Endothelial cell (in vitro differentiated cells): ENCODE measurements around the gene DAPK1. TPM values are rescaled to one million over a fixed set of nuclear protein-coding genes. Genes with fewer than 3 reads are reported as not detected.
A peak's percentile ranks its signal among the peaks of the same experiment; 100 is the strongest.

Experiments used
- DNase-seq: peaks from one replicate; pipeline ENCODE4 v3.0.0; 2021; ENCODE audit warnings: low spot score
- H3K27ac Mint-ChIP-seq: one replicate; pipeline ENCODE4 v1.8.0; 2021; ENCODE audit warnings: mixed read lengths, inconsistent platforms; ENCODE audit not compliant: unreplicated experiment
- H3K27me3 Mint-ChIP-seq: one replicate; pipeline ENCODE4 v1.8.0; 2021; ENCODE audit warnings: mild to moderate bottlenecking, moderate library complexity, mixed read lengths, inconsistent platforms; ENCODE audit not compliant: unreplicated experiment
- H3K36me3 Mint-ChIP-seq: one replicate; pipeline ENCODE4 v1.8.0; 2021; ENCODE audit warnings: mild to moderate bottlenecking, low read depth, mixed read lengths, inconsistent platforms; ENCODE audit not compliant: unreplicated experiment
- H3K4me1 Mint-ChIP-seq: one replicate; pipeline ENCODE4 v1.8.0; 2021; ENCODE audit warnings: mild to moderate bottlenecking, mixed read lengths, inconsistent platforms; ENCODE audit not compliant: unreplicated experiment
- H3K4me3 Mint-ChIP-seq: one replicate; pipeline ENCODE4 v1.8.0; 2021; ENCODE audit warnings: mild to moderate bottlenecking, mixed read lengths, inconsistent platforms; ENCODE audit not compliant: unreplicated experiment
- H3K9me3 Mint-ChIP-seq: one replicate; pipeline ENCODE4 v1.8.0; 2021; ENCODE audit warnings: mixed read lengths, inconsistent platforms; ENCODE audit not compliant: unreplicated experiment
- CTCF ChIP-seq: fragments of 200-600 bp; sonication (generic); IDR thresholded peaks from one replicate; pipeline ENCODE4 v1.5.0; 2021; ENCODE audit warnings: antibody characterized with exemption; ENCODE audit not compliant: unreplicated experiment
- total RNA-seq: library from RNA; stranded (reverse); fragmentation: NEBNext Ultra II Directional; extraction: Animal tissue kit (Norgen Biotek cat#: 25700); gene quantifications from one replicate; pipeline ENCODE4 v1.2.1, GENCODE V29; 2021; ENCODE audit not compliant: unreplicated experiment

Gene DAPK1
- total RNA-seq, 1 donor from 2014 or later = 36.8 TPM

GRCh38 chr9:87603854-87604490 lies 106.3 kb downstream of the DAPK1 start:
- no peak for TF ChIP-seq CTCF
- Mint-ChIP-seq H3K27ac (no peak overlapping the region), H3K4me3 (no peak overlapping the region), H3K27me3 (peaks cover 4% of the 10 kb centered on the region), H3K9me3 (no peaks in the 10 kb centered on the region), H3K36me3 (peaks cover 11% of the 10 kb centered on the region), H3K4me1 (peaks cover 15% of the 10 kb centered on the region)
- DNase-seq = no peak

GRCh38 chr9:87604886-87605588 lies 107.4 kb downstream of the DAPK1 start:
- Mint-ChIP-seq H3K27me3 (peaks cover 9% of the 10 kb centered on the region), H3K4me3 (no peak overlapping the region), H3K4me1 (peaks cover 15% of the 10 kb centered on the region), H3K27ac (no peak overlapping the region), H3K9me3 (no peaks in the 10 kb centered on the region), H3K36me3 (peaks cover 11% of the 10 kb centered on the region)
- DNase-seq = no peak
- no peak for TF ChIP-seq CTCF

GRCh38 chr9:87605676-87606075 lies 108.0 kb downstream of the DAPK1 start:
- DNase-seq = no peak
- Mint-ChIP-seq H3K4me3 (no peak overlapping the region), H3K36me3 (peaks cover 11% of the 10 kb centered on the region), H3K27me3 (peaks cover 9% of the 10 kb centered on the region), H3K9me3 (no peaks in the 10 kb centered on the region), H3K27ac (no peak overlapping the region), H3K4me1 (peaks cover 15% of the 10 kb centered on the region)
- TF ChIP-seq CTCF = no peak

- no peak for TF ChIP-seq CTCF
- H3K9me3 Mint-ChIP-seq = no peaks in the 10 kb centered on the region
- DNase-seq = no peak
- peaks cover 9% of the 10 kb centered on the region for H3K27me3 Mint-ChIP-seq
- H3K36me3 Mint-ChIP-seq = peaks cover 11% of the 10 kb centered on the region
- peak overlapping the region; percentile 57 for H3K27ac Mint-ChIP-seq
- peaks cover 15% of the 10 kb centered on the region for H3K4me1 Mint-ChIP-seq
- H3K4me3 Mint-ChIP-seq = no peak overlapping the region
These were observed 109.3 kb downstream of the DAPK1 start for GRCh38 chr9:87606841-87607521.

GRCh38 chr9:87607859-87608258 lies 110.2 kb downstream of the DAPK1 start:
- H3K4me1 Mint-ChIP-seq = peaks cover 15% of the 10 kb centered on the region
- no peak for TF ChIP-seq CTCF
- no peak overlapping the region for H3K27ac Mint-ChIP-seq
- DNase-seq = no peak
- H3K36me3 Mint-ChIP-seq = peaks cover 11% of the 10 kb centered on the region
- peaks cover 9% of the 10 kb centered on the region for H3K27me3 Mint-ChIP-seq
- no peaks in the 10 kb centered on the region for H3K9me3 Mint-ChIP-seq
- H3K4me3 Mint-ChIP-seq = peak overlapping the region; percentile 45
